H9 (cell line): ENCODE measurements around the gene TMC6. TPM values are rescaled to one million over a fixed set of nuclear protein-coding genes. Genes with fewer than 3 reads are reported as not detected.

Experiments used
- DNase-seq: peaks from one replicate; pipeline ENCODE4 v3.0.0-alpha.2; 2017
- H2AFZ ChIP-seq: one replicate; pipeline ENCODE4 v1.6.1; 2013; ENCODE audit warnings: mild to moderate bottlenecking, low read length, control low read depth, moderate library complexity
- H2AK5ac ChIP-seq: 2 replicates; pipeline ENCODE4 v1.6.1; 2013; ENCODE audit warnings: low read length, control low read depth, mixed read lengths; ENCODE audit not compliant: insufficient read length
- H2BK120ac ChIP-seq: one replicate; pipeline ENCODE4 v1.6.1; 2013; ENCODE audit warnings: low read depth, mild to moderate bottlenecking, low read length, control low read depth, inconsistent platforms; ENCODE audit not compliant: poor library complexity, severe bottlenecking
- H2BK12ac ChIP-seq: 2 replicates; pipeline ENCODE4 v1.6.1; 2013; ENCODE audit warnings: low read length, control low read depth, mixed read lengths, low read depth; ENCODE audit not compliant: insufficient read length
- H2BK15ac ChIP-seq: 2 replicates; pipeline ENCODE4 v1.6.1; 2013; ENCODE audit warnings: low read depth, low read length, control low read depth
- H2BK20ac ChIP-seq: one replicate; pipeline ENCODE4 v1.6.1; 2013; ENCODE audit warnings: low read depth, mild to moderate bottlenecking, low read length, control low read depth, inconsistent platforms; ENCODE audit not compliant: poor library complexity, severe bottlenecking
- H2BK5ac ChIP-seq: 2 replicates; pipeline ENCODE4 v1.6.1; 2013; ENCODE audit warnings: low read length, control low read depth, mixed read lengths; ENCODE audit not compliant: insufficient read length
- H3K14ac ChIP-seq: 2 replicates; pipeline ENCODE4 v1.6.1; 2013; ENCODE audit warnings: low read length, control low read depth; ENCODE audit not compliant: insufficient read depth
- H3K18ac ChIP-seq: 2 replicates; pipeline ENCODE4 v1.6.1; 2013; ENCODE audit warnings: low read depth, mild to moderate bottlenecking, mixed read lengths, low read length, control low read depth; ENCODE audit not compliant: insufficient read length
- H3K23ac ChIP-seq: 2 replicates; pipeline ENCODE4 v1.6.1; 2013; ENCODE audit warnings: low read length, control low read depth, mixed read lengths, low read depth; ENCODE audit not compliant: insufficient read length
- H3K23me2 ChIP-seq: 2 replicates; pipeline ENCODE4 v1.6.1; 2013; ENCODE audit warnings: low read depth, mild to moderate bottlenecking, mixed read lengths, low read length, control low read depth; ENCODE audit not compliant: insufficient read length, poor library complexity, severe bottlenecking
- H3K27ac ChIP-seq: 2 replicates; pipeline ENCODE4 v1.5.1; 2013; ENCODE audit warnings: low read length, control low read depth, mixed read lengths, low read depth; ENCODE audit not compliant: insufficient read length
- H3K27me3 ChIP-seq: 2 replicates; pipeline ENCODE4 v1.6.1; 2013; ENCODE audit warnings: low read length, control low read depth, inconsistent platforms; ENCODE audit not compliant: insufficient read depth
- H3K4ac ChIP-seq: 2 replicates; pipeline ENCODE4 v1.6.1; 2013; ENCODE audit warnings: low read depth, mild to moderate bottlenecking, control low read depth, inconsistent platforms, low read length, moderate library complexity
- H3K4me1 ChIP-seq: 2 replicates; pipeline ENCODE4 v1.6.1; 2013; ENCODE audit warnings: low read length, control low read depth, inconsistent platforms; ENCODE audit not compliant: insufficient read depth
- H3K4me2 ChIP-seq: 2 replicates; pipeline ENCODE4 v1.6.1; 2013; ENCODE audit warnings: low read length, control low read depth, mixed read lengths; ENCODE audit not compliant: insufficient read length, insufficient read depth
- H3K56ac ChIP-seq: 2 replicates; pipeline ENCODE4 v1.6.1; 2013; ENCODE audit warnings: low read depth, mild to moderate bottlenecking, mixed read lengths, low read length, control low read depth; ENCODE audit not compliant: insufficient read length
- H3K79me1 ChIP-seq: 2 replicates; pipeline ENCODE4 v1.6.1; 2013; ENCODE audit warnings: low read depth, mild to moderate bottlenecking, moderate library complexity, low read length, control low read depth, inconsistent platforms; ENCODE audit not compliant: insufficient read depth, poor library complexity, severe bottlenecking
- H3K79me2 ChIP-seq: 2 replicates; pipeline ENCODE4 v1.6.1; 2013; ENCODE audit warnings: low read length, control low read depth, inconsistent platforms; ENCODE audit not compliant: insufficient read depth
- H3K9ac ChIP-seq: 2 replicates; pipeline ENCODE4 v1.6.1; 2013; ENCODE audit warnings: low read length, control low read depth, mixed read lengths; ENCODE audit not compliant: insufficient read length; ENCODE audit errors: extremely low read depth
- H3K9me3 ChIP-seq: one replicate; pipeline ENCODE4 v1.6.1; 2013; ENCODE audit warnings: low read depth, low read length, inconsistent platforms; ENCODE audit not compliant: control insufficient read depth
- H3T11ph ChIP-seq: one replicate; pipeline ENCODE4 v1.6.1; 2013; ENCODE audit warnings: mild to moderate bottlenecking, low read length, control low read depth, inconsistent platforms
- H4K20me1 ChIP-seq: one replicate; pipeline ENCODE4 v1.6.1; 2013; ENCODE audit not compliant: control insufficient read depth, insufficient read length, insufficient read depth
- H4K5ac ChIP-seq: 2 replicates; pipeline ENCODE4 v1.6.1; 2013; ENCODE audit warnings: low read depth, mild to moderate bottlenecking, mixed read lengths, low read length, control low read depth; ENCODE audit not compliant: insufficient read length
- H4K8ac ChIP-seq: replicated peaks from 2 replicates; pipeline ENCODE4 v1.6.1; 2013; ENCODE audit warnings: low read length, control low read depth, mixed read lengths, low read depth; ENCODE audit not compliant: insufficient read length
- H4K91ac ChIP-seq: 2 replicates; pipeline ENCODE4 v1.6.1; 2013; ENCODE audit warnings: low read depth, mild to moderate bottlenecking, moderate library complexity, mixed read lengths, low read length, control low read depth; ENCODE audit not compliant: insufficient read length
- H3K27ac Mint-ChIP-seq, 3 experiments: 2 replicates in 2 of 3; 3 replicates in 1 of 3; pipeline ENCODE4 v1.8.0; 2020 to 2021; ENCODE audit warnings: mixed read lengths in 3 of 3, mild to moderate bottlenecking in 1 of 3, moderate library complexity in 1 of 3
- H3K27me3 Mint-ChIP-seq: 2 replicates; pipeline ENCODE4 v1.8.0; 2021; ENCODE audit warnings: low read depth, mild to moderate bottlenecking, moderate library complexity, mixed read lengths
- H3K36me3 Mint-ChIP-seq, 3 experiments: 2 replicates in 2 of 3; 3 replicates in 1 of 3; pipeline ENCODE4 v1.8.0; 2020 to 2021; ENCODE audit warnings: low read depth in 3 of 3, mixed read lengths in 3 of 3; ENCODE audit not compliant: insufficient read depth in 1 of 3
- H3K4me1 Mint-ChIP-seq, 2 experiments: 2 replicates each; pipeline ENCODE4 v1.8.0; 2020; ENCODE audit warnings: mixed read lengths in 2 of 2
- H3K4me3 Mint-ChIP-seq, 2 experiments: 2 replicates in 1 of 2; 3 replicates in 1 of 2; pipeline ENCODE4 v1.8.0; 2020 to 2021; ENCODE audit warnings: mild to moderate bottlenecking in 2 of 2, mixed read lengths in 2 of 2, moderate library complexity in 1 of 2
- H3K9me3 Mint-ChIP-seq, 2 experiments: 2 replicates in 1 of 2; 3 replicates in 1 of 2; pipeline ENCODE4 v1.8.0; 2020; ENCODE audit warnings: mild to moderate bottlenecking in 2 of 2, mixed read lengths in 2 of 2, moderate library complexity in 1 of 2
- whole genome bisulfite sequencing: extraction: QIAGEN DNeasy Blood & Tissue Kit; methylation state at CpG from one replicate; pipeline ENCODE4 v1.1.7; 2013; ENCODE audit warnings: missing lambda C conversion rate, low lambda C conversion rate, mixed read lengths; ENCODE audit not compliant: insufficient read length; ENCODE audit errors: extremely low coverage; 5-methylcytosine and 5-hydroxymethylcytosine counted together
- total RNA-seq: library from RNA; stranded (reverse); gene quantifications from 2 replicates; pipeline ENCODE4 v1.2.1, GENCODE V29; 2021
- TF ChIP-seq, protein P1 (sequence below): fragments of 200-600 bp; sonication (generic); conservative IDR thresholded peaks from 3 replicates; pipeline ENCODE4 v1.8.0; 2021; ENCODE audit warnings: antibody characterized with exemption, mild to moderate bottlenecking

The TMC6 gene
- total RNA-seq, 1 experiment from 2014 or later: 86.8 TPM

GRCh38 chr17:78125138-78125913, 3.2 kb downstream of the TMC6 start:
- Histone ChIP-seq H3K4ac (no peak overlapping the region), H4K8ac (no peak overlapping the region), H3K23ac (no peak overlapping the region), H3K18ac (no peak overlapping the region), H2BK12ac (no peak overlapping the region), H2AFZ (no peak overlapping the region), H2BK20ac (no peak overlapping the region), H2BK15ac (no peak overlapping the region), H2AK5ac (no peak overlapping the region), H3K79me2 (no peaks in the 10 kb centered on the region; the same call in 1 of the 2 replicates), H3K27me3 (no peaks in the 10 kb centered on the region), H2BK5ac (no peak overlapping the region), H3K56ac (no peak overlapping the region), H3K9me3 (no peaks in the 10 kb centered on the region), H3K4me1 (peaks cover 10% of the 10 kb centered on the region; the same call in 1 of the 2 replicates), H3K27ac (no peak overlapping the region), H3K14ac (no peak overlapping the region), H3K9ac (no peak overlapping the region), H3T11ph (no peak overlapping the region), H3K23me2 (peaks cover 19% of the 10 kb centered on the region), H4K91ac (no peak overlapping the region), H3K79me1 (no peaks in the 10 kb centered on the region), H2BK120ac (no peak overlapping the region), H4K20me1 (no peaks in the 10 kb centered on the region), H3K4me2 (no peak overlapping the region), H4K5ac (no peak overlapping the region)
- no peak for DNase-seq
- H3K9me3 Mint-ChIP-seq: no peaks in the 10 kb centered on the region; a peak in 2 of 5 replicates
- H3K27ac Mint-ChIP-seq: no peak overlapping the region
- H3K4me3 Mint-ChIP-seq: no peak overlapping the region
- H3K27me3 Mint-ChIP-seq: no peaks in the 10 kb centered on the region
- H3K4me1 Mint-ChIP-seq: peaks cover 18 to 21% of the 10 kb centered on the region in 2 experiments
- no CpG with 5 or more reads among the region's 39 CpGs for WGBS
- TF ChIP-seq, protein P1, sequence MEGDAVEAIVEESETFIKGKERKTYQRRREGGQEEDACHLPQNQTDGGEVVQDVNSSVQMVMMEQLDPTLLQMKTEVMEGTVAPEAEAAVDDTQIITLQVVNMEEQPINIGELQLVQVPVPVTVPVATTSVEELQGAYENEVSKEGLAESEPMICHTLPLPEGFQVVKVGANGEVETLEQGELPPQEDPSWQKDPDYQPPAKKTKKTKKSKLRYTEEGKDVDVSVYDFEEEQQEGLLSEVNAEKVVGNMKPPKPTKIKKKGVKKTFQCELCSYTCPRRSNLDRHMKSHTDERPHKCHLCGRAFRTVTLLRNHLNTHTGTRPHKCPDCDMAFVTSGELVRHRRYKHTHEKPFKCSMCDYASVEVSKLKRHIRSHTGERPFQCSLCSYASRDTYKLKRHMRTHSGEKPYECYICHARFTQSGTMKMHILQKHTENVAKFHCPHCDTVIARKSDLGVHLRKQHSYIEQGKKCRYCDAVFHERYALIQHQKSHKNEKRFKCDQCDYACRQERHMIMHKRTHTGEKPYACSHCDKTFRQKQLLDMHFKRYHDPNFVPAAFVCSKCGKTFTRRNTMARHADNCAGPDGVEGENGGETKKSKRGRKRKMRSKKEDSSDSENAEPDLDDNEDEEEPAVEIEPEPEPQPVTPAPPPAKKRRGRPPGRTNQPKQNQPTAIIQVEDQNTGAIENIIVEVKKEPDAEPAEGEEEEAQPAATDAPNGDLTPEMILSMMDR: no peak
- peaks cover 7 to 27% (median 21%) of the 10 kb centered on the region in 3 experiments for H3K36me3 Mint-ChIP-seq
